ENCODE measurements around the gene CDK16. TPM values are rescaled to one million over a fixed set of nuclear protein-coding genes. Genes with fewer than 3 reads are reported as not detected.
A peak's percentile ranks its signal among the peaks of the same experiment; 100 is the strongest.

CDK16 gene
- total RNA-seq, 4 donors from 2014 or later = 51.9 to 87.1 (median 65.4) TPM

- Histone ChIP-seq H3K27me3 (no peaks in the 10 kb centered on the region), H3K36me3 (peaks cover 4 to 34% (median 28%) of the 10 kb centered on the region in 4 donors), H3K27ac (replicated peaks in 1 of 4) (peak overlapping the region in 2 of 4 donors; percentile 11 to 18), H3K9me3 (no peaks in the 10 kb centered on the region), H3K4me3 (peak overlapping the region in 3 of 4 donors; percentile 1 to 7 (median 3)), H3K4me1 (peaks cover 50 to 82% (median 71%) of the 10 kb centered on the region in 4 donors)
- DNase-seq (ENCODE audit: extremely low spot score) = no peak
- 60% methylated on average over 3 of the region's 3 CpGs for WGBS
- intact Hi-C loops (cut with DNase I) = loop anchor here (10.0 kb wide), 1 partner anchor 829 kb away; no protein-coding TSS in a partner anchor
- TF ChIP-seq POLR2A (IDR thresholded peaks at IDR 0.05; ENCODE audit: low read depth) (no peak), POLR2AphosphoS5 (IDR thresholded peaks at IDR 0.05) (no peak), EP300 (IDR thresholded peaks at IDR 0.05) (no peak)
- TF ChIP-seq, protein P1, sequence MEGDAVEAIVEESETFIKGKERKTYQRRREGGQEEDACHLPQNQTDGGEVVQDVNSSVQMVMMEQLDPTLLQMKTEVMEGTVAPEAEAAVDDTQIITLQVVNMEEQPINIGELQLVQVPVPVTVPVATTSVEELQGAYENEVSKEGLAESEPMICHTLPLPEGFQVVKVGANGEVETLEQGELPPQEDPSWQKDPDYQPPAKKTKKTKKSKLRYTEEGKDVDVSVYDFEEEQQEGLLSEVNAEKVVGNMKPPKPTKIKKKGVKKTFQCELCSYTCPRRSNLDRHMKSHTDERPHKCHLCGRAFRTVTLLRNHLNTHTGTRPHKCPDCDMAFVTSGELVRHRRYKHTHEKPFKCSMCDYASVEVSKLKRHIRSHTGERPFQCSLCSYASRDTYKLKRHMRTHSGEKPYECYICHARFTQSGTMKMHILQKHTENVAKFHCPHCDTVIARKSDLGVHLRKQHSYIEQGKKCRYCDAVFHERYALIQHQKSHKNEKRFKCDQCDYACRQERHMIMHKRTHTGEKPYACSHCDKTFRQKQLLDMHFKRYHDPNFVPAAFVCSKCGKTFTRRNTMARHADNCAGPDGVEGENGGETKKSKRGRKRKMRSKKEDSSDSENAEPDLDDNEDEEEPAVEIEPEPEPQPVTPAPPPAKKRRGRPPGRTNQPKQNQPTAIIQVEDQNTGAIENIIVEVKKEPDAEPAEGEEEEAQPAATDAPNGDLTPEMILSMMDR (IDR thresholded peaks at IDR 0.05) = no peak
Observed at GRCh38 chrX:47196098-47196497, 22.4 kb upstream of the CDK16 start.

GRCh38 chrX:47197526-47197925 is 21.0 kb upstream of the CDK16 start:
- no peak for DNase-seq (ENCODE audit: extremely low spot score)
- intact Hi-C loops (cut with DNase I) = loop anchor here (10.0 kb wide), 1 partner anchor 827 kb away; no protein-coding TSS in a partner anchor
- Histone ChIP-seq H3K36me3 (peaks cover 13 to 48% (median 42%) of the 10 kb centered on the region in 4 donors), H3K4me3 (peak overlapping the region in 2 of 4 donors; percentile 5 to 15), H3K27me3 (no peaks in the 10 kb centered on the region), H3K27ac (replicated peaks in 1 of 4) (peak overlapping the region; percentile 4 to 77 (median 32)), H3K9me3 (no peaks in the 10 kb centered on the region), H3K4me1 (peaks cover 48 to 72% (median 63%) of the 10 kb centered on the region in 4 donors)
- 55% methylated on average over 7 of the region's 7 CpGs for WGBS
- no peak for TF ChIP-seq POLR2AphosphoS5 (IDR thresholded peaks at IDR 0.05)
- TF ChIP-seq, protein P1 (IDR thresholded peaks at IDR 0.05) = no peak
- TF ChIP-seq POLR2A (IDR thresholded peaks at IDR 0.05; ENCODE audit: low read depth) = no peak
- no peak for TF ChIP-seq EP300 (IDR thresholded peaks at IDR 0.05)

GRCh38 chrX:47198026-47198686 is 20.3 kb upstream of the CDK16 start:
- intact Hi-C loops (cut with DNase I) = loop anchor here (10.0 kb wide), 1 partner anchor 827 kb away; no protein-coding TSS in a partner anchor
- WGBS = 82% methylated on average over 9 of the region's 10 CpGs
- Histone ChIP-seq H3K36me3 (peaks cover 18 to 55% (median 48%) of the 10 kb centered on the region in 4 donors), H3K4me3 (peak overlapping the region in 3 of 4 donors; percentile 5 to 15 (median 14)), H3K27ac (replicated peaks in 1 of 4) (peak overlapping the region; percentile 48 to 77 (median 58)), H3K9me3 (no peaks in the 10 kb centered on the region), H3K27me3 (no peaks in the 10 kb centered on the region), H3K4me1 (peaks cover 43 to 68% (median 61%) of the 10 kb centered on the region in 4 donors)
- DNase-seq (ENCODE audit: extremely low spot score) = no peak
- TF ChIP-seq, protein P1 (IDR thresholded peaks at IDR 0.05) = no peak
- TF ChIP-seq POLR2A (IDR thresholded peaks at IDR 0.05; ENCODE audit: low read depth) (no peak), POLR2AphosphoS5 (IDR thresholded peaks at IDR 0.05) (no peak), EP300 (IDR thresholded peaks at IDR 0.05) (no peak)

DNA sequence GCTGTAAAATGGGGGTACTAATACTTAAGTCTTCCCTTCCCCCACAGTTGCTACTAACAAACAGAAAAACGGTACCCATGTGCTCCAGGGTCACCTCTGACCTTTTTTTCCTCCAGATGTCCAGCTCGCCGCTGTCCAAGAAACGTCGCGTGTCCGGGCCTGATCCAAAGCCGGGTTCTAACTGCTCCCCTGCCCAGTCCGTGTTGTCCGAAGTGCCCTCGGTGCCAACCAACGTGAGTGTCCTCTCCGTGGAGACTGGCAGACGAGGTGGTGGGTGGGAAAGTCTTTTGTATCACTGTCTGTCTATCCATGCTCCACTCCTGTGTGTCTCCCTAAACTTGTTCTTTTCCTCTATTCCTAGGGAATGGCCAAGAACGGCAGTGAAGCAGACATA is 19.8 kb upstream of the CDK16 start:
- H3K9me3 ChIP-seq = no peaks in the 10 kb centered on the region
- intact Hi-C loops (cut with DNase I) = loop anchor here (10.0 kb wide), 1 partner anchor 826 kb away; no protein-coding TSS in a partner anchor
- peaks cover 41 to 65% (median 60%) of the 10 kb centered on the region in 4 donors for H3K4me1 ChIP-seq
- H3K27me3 ChIP-seq = no peaks in the 10 kb centered on the region
- DNase-seq (ENCODE audit: extremely low spot score) = no peak
- TF ChIP-seq EP300 (IDR thresholded peaks at IDR 0.05) = no peak
- peak overlapping the region; percentile 48 to 77 (median 58) for H3K27ac ChIP-seq (replicated peaks in 1 of 4)
- H3K36me3 ChIP-seq = peaks cover 18 to 60% (median 54%) of the 10 kb centered on the region in 4 donors
- 84% methylated on average over 15 of the region's 15 CpGs for WGBS
- H3K4me3 ChIP-seq = no peak overlapping the region

DNA sequence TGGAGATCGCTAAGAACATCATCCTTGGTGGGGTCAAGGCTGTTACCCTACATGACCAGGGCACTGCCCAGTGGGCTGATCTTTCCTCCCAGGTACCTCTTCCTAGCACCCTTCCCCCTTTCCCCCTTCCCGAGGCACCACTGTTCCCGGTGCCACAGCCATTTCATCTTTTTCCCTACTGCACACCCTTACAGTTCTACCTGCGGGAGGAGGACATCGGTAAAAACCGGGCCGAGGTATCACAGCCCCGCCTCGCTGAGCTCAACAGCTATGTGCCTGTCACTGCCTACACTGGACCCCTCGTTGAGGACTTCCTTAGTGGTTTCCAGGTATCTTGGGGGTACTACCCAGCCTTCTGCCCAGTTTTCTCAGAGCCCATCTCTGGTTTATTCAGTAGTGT is 19.2 kb upstream of the CDK16 start:
- 89% methylated on average over 9 of the region's 10 CpGs for WGBS

More for the DNA sequence above, 19.2 kb upstream of the CDK16 start:
- H3K4me1 ChIP-seq = peaks cover 41 to 63% (median 60%) of the 10 kb centered on the region in 4 donors
- H3K36me3 ChIP-seq = peaks cover 20 to 66% (median 58%) of the 10 kb centered on the region in 4 donors
- no peak for TF ChIP-seq EP300 (IDR thresholded peaks at IDR 0.05)
- TF ChIP-seq POLR2A (IDR thresholded peaks at IDR 0.05; ENCODE audit: low read depth) = no peak
- TF ChIP-seq, protein P1 (IDR thresholded peaks at IDR 0.05) = no peak
- TF ChIP-seq POLR2AphosphoS5 (IDR thresholded peaks at IDR 0.05) = no peak
- no peaks in the 10 kb centered on the region for H3K9me3 ChIP-seq
- H3K27me3 ChIP-seq = no peaks in the 10 kb centered on the region
- peak overlapping the region; percentile 51 to 77 (median 60) for H3K27ac ChIP-seq (replicated peaks in 1 of 4)
- no peak overlapping the region for H3K4me3 ChIP-seq
- no peak for DNase-seq (ENCODE audit: extremely low spot score)
- intact Hi-C loops (cut with DNase I) = loop anchor here (10.0 kb wide), 1 partner anchor 826 kb away; no protein-coding TSS in a partner anchor
